Measurements from ENCODE around the gene SLC25A15. TPM values are rescaled to one million over a fixed set of nuclear protein-coding genes. Genes with fewer than 3 reads are reported as not detected.

The SLC25A15 gene
- polyA plus RNA-seq, 4 donors, result 23.2 to 42.0 (median 28.5) TPM

DNA sequence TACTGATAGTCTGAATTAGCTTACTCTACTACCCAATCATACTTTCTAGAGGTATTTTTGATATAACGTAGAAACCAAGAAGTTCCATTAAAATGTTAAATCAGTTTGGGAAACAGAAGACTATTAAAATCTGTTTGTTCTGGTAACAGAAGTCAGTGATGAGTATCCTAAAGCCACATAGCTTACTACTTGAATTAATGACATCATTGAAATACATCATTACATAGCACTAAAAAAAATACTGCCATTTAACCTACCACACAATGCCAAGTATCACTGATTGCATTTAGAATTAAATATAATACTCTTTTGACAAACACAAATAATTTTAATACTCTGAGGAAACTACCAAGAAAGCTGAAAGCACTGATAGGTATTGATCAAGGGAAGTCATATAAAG lies 23.8 kb upstream of the SLC25A15 start:
- 88 to 97% (median 91%) methylated on average over 1 of the region's 1 CpG for WGBS, 3 donors
- Histone ChIP-seq H3K9me3 (ENCODE audit: control insufficient read depth in 2 of 2, insufficient read depth in 1 of 2, low read depth in 1 of 2, low read length in 1 of 2) (no peaks in the 10 kb centered on the region), H3K4me1 (ENCODE audit: control insufficient read depth in 3 of 3, insufficient read depth in 2 of 3, low read depth in 1 of 3, low read length in 2 of 3) (peaks cover 0 to 8% (median 3%) of the 10 kb centered on the region in 3 donors), H3K27ac (ENCODE audit: low read depth in 1 of 3, low read length in 2 of 3) (no peak overlapping the region), H3K36me3 (ENCODE audit: control insufficient read depth in 3 of 3, insufficient read depth in 2 of 3, low read depth in 1 of 3, low read length in 3 of 3) (peaks cover 0 to 16% (median 4%) of the 10 kb centered on the region in 3 donors), H3K4me3 (ENCODE audit: low read depth in 1 of 3, low read length in 3 of 3) (no peak overlapping the region), H3K27me3 (ENCODE audit: control insufficient read depth in 3 of 3, insufficient read depth in 3 of 3, low read length in 3 of 3) (no peaks in the 10 kb centered on the region)
- DNase-seq (no peak), FAIRE-seq (no peak)

DNA sequence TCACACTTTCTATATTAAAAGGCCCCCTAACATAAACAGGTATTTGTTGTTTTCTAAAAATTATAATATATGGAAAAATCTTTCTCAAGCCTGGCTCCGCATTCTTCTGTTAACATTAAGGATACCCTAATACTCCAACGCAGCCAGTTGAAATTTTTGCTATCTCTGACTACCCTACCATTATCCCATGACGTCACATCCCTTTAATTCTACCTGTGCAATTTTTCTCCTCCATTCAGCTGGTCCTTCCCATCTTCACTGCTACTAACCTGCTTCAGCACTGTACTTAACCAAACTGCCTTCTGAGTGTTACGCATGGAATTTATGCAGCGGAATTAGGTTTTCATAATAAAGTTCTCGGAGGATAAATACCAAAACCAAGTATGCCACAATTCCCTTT lies 19.4 kb upstream of the SLC25A15 start:
- H3K9me3 ChIP-seq (ENCODE audit: control insufficient read depth in 2 of 2, insufficient read depth in 1 of 2, low read depth in 1 of 2, low read length in 1 of 2), result no peaks in the 10 kb centered on the region
- no peak for DNase-seq
- WGBS, 3 donors, result 63 to 76% (median 73%) methylated on average over 6 of the region's 6 CpGs
- peaks cover 0 to 23% (median 3%) of the 10 kb centered on the region in 3 donors for H3K4me1 ChIP-seq (ENCODE audit: control insufficient read depth in 3 of 3, insufficient read depth in 2 of 3, low read depth in 1 of 3, low read length in 2 of 3)
- no peak for FAIRE-seq
- peak overlapping the region in 2 of 3 donors; percentile 68 to 85 for H3K4me3 ChIP-seq (ENCODE audit: low read depth in 1 of 3, low read length in 3 of 3)
- peak overlapping the region in 1 of 3 donors; percentile 89 for H3K27ac ChIP-seq (ENCODE audit: low read depth in 1 of 3, low read length in 2 of 3)
- peaks cover 0 to 4% (median 2%) of the 10 kb centered on the region in 3 donors for H3K36me3 ChIP-seq (ENCODE audit: control insufficient read depth in 3 of 3, insufficient read depth in 2 of 3, low read depth in 1 of 3, low read length in 3 of 3)
- no peaks in the 10 kb centered on the region for H3K27me3 ChIP-seq (ENCODE audit: control insufficient read depth in 3 of 3, insufficient read depth in 3 of 3, low read length in 3 of 3)

GRCh38 chr13:40770609-40770933 lies 18.8 kb upstream of the SLC25A15 start:
- Histone ChIP-seq H3K27ac (ENCODE audit: low read depth in 1 of 3, low read length in 2 of 3) (peak overlapping the region; percentile 69 to 92 (median 89)), H3K4me3 (ENCODE audit: low read depth in 1 of 3, low read length in 3 of 3) (peak overlapping the region; percentile 44 to 85 (median 68)), H3K9me3 (ENCODE audit: control insufficient read depth in 2 of 2, insufficient read depth in 1 of 2, low read depth in 1 of 2, low read length in 1 of 2) (no peaks in the 10 kb centered on the region), H3K27me3 (ENCODE audit: control insufficient read depth in 3 of 3, insufficient read depth in 3 of 3, low read length in 3 of 3) (no peaks in the 10 kb centered on the region), H3K4me1 (ENCODE audit: control insufficient read depth in 3 of 3, insufficient read depth in 2 of 3, low read depth in 1 of 3, low read length in 2 of 3) (peaks cover 0 to 23% (median 3%) of the 10 kb centered on the region in 3 donors), H3K36me3 (ENCODE audit: control insufficient read depth in 3 of 3, insufficient read depth in 2 of 3, low read depth in 1 of 3, low read length in 3 of 3) (peaks cover 0 to 4% (median 2%) of the 10 kb centered on the region in 3 donors)
- WGBS, 3 donors, result 0 to 1% (median 1%) methylated on average over 9 of the region's 9 CpGs
- no peak for FAIRE-seq
- no peak for DNase-seq

- Histone ChIP-seq H3K4me1 (ENCODE audit: control insufficient read depth in 3 of 3, insufficient read depth in 2 of 3, low read depth in 1 of 3, low read length in 2 of 3) (peaks cover 0 to 23% (median 3%) of the 10 kb centered on the region in 3 donors), H3K4me3 (ENCODE audit: low read depth in 1 of 3, low read length in 3 of 3) (peak within 1 kb of the TSS; percentile 48 to 85 (median 68)), H3K36me3 (ENCODE audit: control insufficient read depth in 3 of 3, insufficient read depth in 2 of 3, low read depth in 1 of 3, low read length in 3 of 3) (peaks cover 0 to 4% (median 2%) of the 10 kb centered on the region in 3 donors), H3K27ac (ENCODE audit: low read depth in 1 of 3, low read length in 2 of 3) (peak within 1 kb of the TSS; percentile 69 to 92 (median 89)), H3K9me3 (ENCODE audit: control insufficient read depth in 2 of 2, insufficient read depth in 1 of 2, low read depth in 1 of 2, low read length in 1 of 2) (no peaks in the 10 kb centered on the region), H3K27me3 (ENCODE audit: control insufficient read depth in 3 of 3, insufficient read depth in 3 of 3, low read length in 3 of 3) (no peaks in the 10 kb centered on the region)
- DNase-seq, result peak; percentile 97
- 0% methylated on average over 52 of the region's 52 CpGs for WGBS, 3 donors
- FAIRE-seq, result no peak
Observed at GRCh38 chr13:40770934-40771618, 18.3 kb upstream of the SLC25A15 start, which contains the start of gene MRPS31. TSS of gene MRPS31 (minus strand) at chr13:40771190. CDS start at chr13:40771136, 54 bp downstream.

DNA sequence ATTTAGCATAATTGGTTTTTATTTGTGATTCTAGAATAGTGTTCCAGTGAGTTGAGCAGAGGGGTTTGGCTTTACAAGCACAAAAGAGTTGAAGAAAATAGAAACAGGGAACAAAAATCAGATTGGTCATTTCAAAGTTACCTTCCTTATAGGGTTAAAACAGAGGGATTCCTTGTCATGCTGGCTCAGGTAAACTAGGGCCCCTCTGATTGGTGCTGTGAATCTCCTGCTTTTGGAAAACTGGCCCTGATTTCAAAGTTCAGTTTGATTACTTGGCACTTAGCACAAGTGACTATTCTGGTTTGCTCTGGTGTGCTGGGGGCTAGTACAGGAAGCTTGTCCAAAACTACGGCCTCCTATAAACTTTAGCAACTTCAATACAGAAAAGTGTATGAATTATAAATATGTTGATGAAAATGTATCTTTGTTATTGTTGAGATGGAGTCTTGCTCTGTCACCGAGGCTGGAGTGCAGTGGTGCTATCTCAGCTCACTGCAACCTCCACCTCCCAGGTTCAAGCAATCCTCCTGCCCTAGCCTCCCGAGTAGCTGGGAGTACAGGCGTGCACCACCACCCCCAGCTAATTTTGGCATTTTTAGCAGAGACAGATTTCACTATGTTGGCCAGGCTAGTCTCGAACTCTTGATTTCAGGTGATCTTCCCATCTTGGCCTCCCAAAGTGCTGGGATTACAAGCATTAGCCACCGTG lies 16.5 kb upstream of the SLC25A15 start:
- Histone ChIP-seq H3K4me1 (ENCODE audit: control insufficient read depth in 3 of 3, insufficient read depth in 2 of 3, low read depth in 1 of 3, low read length in 2 of 3) (peaks cover 0 to 27% (median 5%) of the 10 kb centered on the region in 3 donors), H3K9me3 (ENCODE audit: control insufficient read depth in 2 of 2, insufficient read depth in 1 of 2, low read depth in 1 of 2, low read length in 1 of 2) (no peaks in the 10 kb centered on the region), H3K27ac (ENCODE audit: low read depth in 1 of 3, low read length in 2 of 3) (no peak overlapping the region), H3K4me3 (ENCODE audit: low read depth in 1 of 3, low read length in 3 of 3) (no peak overlapping the region), H3K27me3 (ENCODE audit: control insufficient read depth in 3 of 3, insufficient read depth in 3 of 3, low read length in 3 of 3) (no peaks in the 10 kb centered on the region), H3K36me3 (ENCODE audit: control insufficient read depth in 3 of 3, insufficient read depth in 2 of 3, low read depth in 1 of 3, low read length in 3 of 3) (no peaks in the 10 kb centered on the region)
- WGBS, 3 donors, result 71 to 84% (median 78%) methylated on average over 6 of the region's 6 CpGs
- DNase-seq (peak; percentile 57 to 62), FAIRE-seq (no peak)

DNA sequence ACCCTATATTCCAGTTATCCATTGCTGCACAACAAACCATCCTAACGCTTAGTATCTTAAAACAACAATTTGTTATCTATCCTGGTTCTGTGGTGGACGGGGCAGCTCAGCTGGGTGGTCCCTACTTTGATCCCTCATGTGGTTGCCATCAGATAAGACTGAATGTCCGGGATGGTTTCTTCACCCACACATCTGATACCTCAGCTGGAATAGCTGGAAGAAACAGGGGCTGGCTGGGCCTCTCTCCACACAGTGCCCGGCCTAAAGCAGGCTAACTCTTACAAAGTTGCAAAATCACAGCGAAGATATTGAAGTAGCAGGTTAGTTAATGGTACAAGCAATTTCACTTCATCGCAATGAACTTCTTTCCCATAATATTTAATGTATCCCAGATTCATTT lies 14.7 kb upstream of the SLC25A15 start:
- Histone ChIP-seq H3K27ac (ENCODE audit: low read depth in 1 of 3, low read length in 2 of 3) (no peak overlapping the region), H3K9me3 (ENCODE audit: control insufficient read depth in 2 of 2, insufficient read depth in 1 of 2, low read depth in 1 of 2, low read length in 1 of 2) (no peaks in the 10 kb centered on the region), H3K36me3 (ENCODE audit: control insufficient read depth in 3 of 3, insufficient read depth in 2 of 3, low read depth in 1 of 3, low read length in 3 of 3) (no peaks in the 10 kb centered on the region), H3K4me1 (ENCODE audit: control insufficient read depth in 3 of 3, insufficient read depth in 2 of 3, low read depth in 1 of 3, low read length in 2 of 3) (peaks cover 0 to 27% (median 5%) of the 10 kb centered on the region in 3 donors), H3K4me3 (ENCODE audit: low read depth in 1 of 3, low read length in 3 of 3) (no peak overlapping the region), H3K27me3 (ENCODE audit: control insufficient read depth in 3 of 3, insufficient read depth in 3 of 3, low read length in 3 of 3) (no peaks in the 10 kb centered on the region)
- 82 to 87% (median 86%) methylated on average over 6 of the region's 6 CpGs for WGBS, 3 donors
- DNase-seq (no peak), FAIRE-seq (no peak)

- Histone ChIP-seq H3K4me1 (ENCODE audit: control insufficient read depth in 3 of 3, insufficient read depth in 2 of 3, low read depth in 1 of 3, low read length in 2 of 3) (peaks cover 0 to 19% (median 3%) of the 10 kb centered on the region in 3 donors), H3K27me3 (ENCODE audit: control insufficient read depth in 3 of 3, insufficient read depth in 3 of 3, low read length in 3 of 3) (no peaks in the 10 kb centered on the region), H3K9me3 (ENCODE audit: control insufficient read depth in 2 of 2, insufficient read depth in 1 of 2, low read depth in 1 of 2, low read length in 1 of 2) (no peaks in the 10 kb centered on the region), H3K4me3 (ENCODE audit: low read depth in 1 of 3, low read length in 3 of 3) (no peak overlapping the region), H3K36me3 (ENCODE audit: control insufficient read depth in 3 of 3, insufficient read depth in 2 of 3, low read depth in 1 of 3, low read length in 3 of 3) (no peaks in the 10 kb centered on the region), H3K27ac (ENCODE audit: low read depth in 1 of 3, low read length in 2 of 3) (peak overlapping the region in 2 of 3 donors; percentile 30 to 87)
- DNase-seq (no peak), FAIRE-seq (no peak)
- WGBS, 3 donors, result 73 to 87% (median 74%) methylated on average over 7 of the region's 7 CpGs
Observed at GRCh38 chr13:40776232-40776631, 13.2 kb upstream of the SLC25A15 start.

GRCh38 chr13:40776681-40777165 lies 12.7 kb upstream of the SLC25A15 start:
- FAIRE-seq (no peak), DNase-seq (peak in 1 of 2 donors; percentile 59)
- WGBS, 3 donors, result 24 to 37% (median 33%) methylated on average over 7 of the region's 7 CpGs
- peak overlapping the region in 2 of 3 donors; percentile 56 to 87 for H3K27ac ChIP-seq (ENCODE audit: low read depth in 1 of 3, low read length in 2 of 3)
- no peaks in the 10 kb centered on the region for H3K9me3 ChIP-seq (ENCODE audit: control insufficient read depth in 2 of 2, insufficient read depth in 1 of 2, low read depth in 1 of 2, low read length in 1 of 2)
- H3K4me3 ChIP-seq (ENCODE audit: low read depth in 1 of 3, low read length in 3 of 3), result no peak overlapping the region
- H3K27me3 ChIP-seq (ENCODE audit: control insufficient read depth in 3 of 3, insufficient read depth in 3 of 3, low read length in 3 of 3), result no peaks in the 10 kb centered on the region
- H3K36me3 ChIP-seq (ENCODE audit: control insufficient read depth in 3 of 3, insufficient read depth in 2 of 3, low read depth in 1 of 3, low read length in 3 of 3), result no peaks in the 10 kb centered on the region
- peaks cover 0 to 19% (median 3%) of the 10 kb centered on the region in 3 donors for H3K4me1 ChIP-seq (ENCODE audit: control insufficient read depth in 3 of 3, insufficient read depth in 2 of 3, low read depth in 1 of 3, low read length in 2 of 3)

Measured in small intestine (tissue), 7 donors.